HUES6 (cell line): ENCODE data around the gene SMAD5.
A peak's percentile ranks its signal among the peaks of the same experiment; 100 is the strongest.

ENCODE experiments used
- H3K27ac ChIP-seq: 2 replicates; pipeline ENCODE4 v1.7.0; 2013; ENCODE audit warnings: low read depth, mild to moderate bottlenecking, low read length, inconsistent platforms
- H3K27me3 ChIP-seq: 2 replicates; pipeline ENCODE4 v1.6.1; 2013; ENCODE audit warnings: low read length; ENCODE audit not compliant: control insufficient read depth, insufficient read depth
- H3K36me3 ChIP-seq: 2 replicates; pipeline ENCODE4 v1.6.1; 2013; ENCODE audit warnings: low read length; ENCODE audit not compliant: control insufficient read depth, insufficient read depth
- H3K4me1 ChIP-seq: 2 replicates; pipeline ENCODE4 v1.6.1; 2013; ENCODE audit warnings: low read length; ENCODE audit not compliant: control insufficient read depth, insufficient read depth
- H3K4me3 ChIP-seq: 2 replicates; pipeline ENCODE4 v1.5.1; 2013; ENCODE audit warnings: low read depth, low read length
- H3K9ac ChIP-seq: one replicate; pipeline ENCODE4 v1.6.1; 2013; ENCODE audit warnings: mild to moderate bottlenecking, low read length
- H3K9me3 ChIP-seq: 2 replicates; pipeline ENCODE4 v1.6.1; 2013; ENCODE audit warnings: low read depth, low read length; ENCODE audit not compliant: control insufficient read depth, insufficient read depth

SMAD5 gene

DNA sequence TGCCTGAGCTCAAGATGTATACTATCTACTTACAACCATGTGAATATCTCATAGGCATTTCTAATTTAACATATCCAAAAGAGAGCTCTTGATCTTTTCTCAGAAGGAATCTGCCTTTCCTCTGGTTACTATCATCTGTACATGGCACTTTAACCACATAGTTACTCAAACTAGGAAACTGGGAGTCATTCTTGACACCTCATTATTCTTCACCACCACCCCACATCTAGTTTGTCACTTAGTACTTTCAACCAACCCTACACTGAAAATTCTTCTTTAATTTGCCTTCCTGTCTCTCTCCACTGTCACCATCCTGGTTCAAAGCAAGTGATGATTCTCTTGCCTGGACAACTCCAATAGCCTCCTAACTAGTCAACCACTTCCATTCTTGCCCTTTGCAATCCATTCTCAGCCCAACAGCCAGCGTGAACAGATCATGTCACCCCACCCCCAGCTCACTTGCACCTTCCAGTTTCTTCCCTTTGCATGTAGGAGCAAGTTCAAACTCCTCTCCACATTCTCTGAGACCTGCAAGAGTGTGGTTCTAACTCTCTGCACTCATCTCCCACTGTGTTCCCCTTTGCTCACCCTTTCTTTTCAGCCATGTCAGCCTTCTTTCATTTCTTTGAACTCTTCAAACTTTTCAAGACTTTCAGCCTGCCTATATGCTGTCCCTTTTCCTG is 17.3 kb upstream of the SMAD5 start:
- H3K9me3 ChIP-seq, result no peaks in the 10 kb centered on the region
- no peak overlapping the region for H3K9ac ChIP-seq
- no peaks in the 10 kb centered on the region for H3K27me3 ChIP-seq
- no peaks in the 10 kb centered on the region for H3K4me1 ChIP-seq
- H3K4me3 ChIP-seq, result no peak overlapping the region
- H3K27ac ChIP-seq, result no peak overlapping the region
- no peaks in the 10 kb centered on the region for H3K36me3 ChIP-seq

DNA sequence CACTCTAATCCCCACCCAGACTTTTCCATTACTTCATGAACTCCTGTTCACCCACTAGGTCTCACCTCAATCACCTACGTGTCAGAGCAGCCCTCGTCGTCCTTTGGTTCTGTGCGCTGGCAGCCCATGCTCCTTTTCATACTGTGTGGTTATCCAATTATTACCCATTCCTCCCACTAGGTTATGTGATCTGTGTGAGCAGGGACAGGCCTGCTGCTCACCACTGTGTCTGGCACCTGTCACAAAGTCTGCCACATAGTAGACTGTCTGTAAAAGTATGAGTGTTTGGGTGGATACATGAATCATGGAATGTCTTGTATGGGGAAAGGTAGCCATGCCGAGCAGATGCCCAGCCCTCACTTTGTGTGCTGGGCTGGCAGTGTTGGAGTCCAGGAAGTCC is 12.1 kb upstream of the SMAD5 start:
- Histone ChIP-seq H3K4me1 (no peaks in the 10 kb centered on the region), H3K36me3 (no peaks in the 10 kb centered on the region), H3K9me3 (no peaks in the 10 kb centered on the region), H3K27ac (no peak overlapping the region), H3K4me3 (no peak overlapping the region), H3K9ac (no peak overlapping the region), H3K27me3 (no peaks in the 10 kb centered on the region)

DNA sequence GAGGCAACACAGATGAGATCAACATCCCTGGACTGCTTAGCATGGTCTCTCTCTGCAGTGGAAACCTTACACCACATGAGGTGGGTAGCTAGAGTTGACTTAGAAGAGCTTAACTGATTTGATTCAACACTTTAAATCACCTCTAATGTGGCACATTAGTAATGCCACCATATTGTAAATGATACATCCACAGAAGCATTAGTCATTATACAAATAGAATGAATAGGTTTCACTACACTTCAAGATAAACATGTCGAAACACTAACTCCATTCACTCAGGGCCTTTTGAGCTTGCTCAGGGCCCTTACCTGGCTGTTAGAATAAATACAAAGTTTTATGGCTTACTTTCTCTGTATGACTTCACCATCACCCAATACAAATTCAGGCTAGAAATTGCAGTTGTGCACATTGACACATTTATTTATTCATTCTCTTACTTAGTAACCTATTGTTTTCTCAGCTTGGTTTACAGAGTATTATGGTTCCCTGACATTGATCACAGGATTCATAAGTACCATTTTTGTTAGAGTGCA is 9.3 kb upstream of the SMAD5 start:
- H3K4me3 ChIP-seq, result no peak overlapping the region
- H3K9me3 ChIP-seq, result no peaks in the 10 kb centered on the region
- H3K9ac ChIP-seq, result no peak overlapping the region
- no peak overlapping the region for H3K27ac ChIP-seq
- no peaks in the 10 kb centered on the region for H3K4me1 ChIP-seq
- H3K36me3 ChIP-seq, result no peaks in the 10 kb centered on the region
- peaks cover 9% of the 10 kb centered on the region for H3K27me3 ChIP-seq

GRCh38 chr5:136127560-136127959 is 5.1 kb upstream of the SMAD5 start:
- Histone ChIP-seq H3K4me3 (no peak overlapping the region), H3K9me3 (no peaks in the 10 kb centered on the region), H3K4me1 (peaks cover 6% of the 10 kb centered on the region)

DNA sequence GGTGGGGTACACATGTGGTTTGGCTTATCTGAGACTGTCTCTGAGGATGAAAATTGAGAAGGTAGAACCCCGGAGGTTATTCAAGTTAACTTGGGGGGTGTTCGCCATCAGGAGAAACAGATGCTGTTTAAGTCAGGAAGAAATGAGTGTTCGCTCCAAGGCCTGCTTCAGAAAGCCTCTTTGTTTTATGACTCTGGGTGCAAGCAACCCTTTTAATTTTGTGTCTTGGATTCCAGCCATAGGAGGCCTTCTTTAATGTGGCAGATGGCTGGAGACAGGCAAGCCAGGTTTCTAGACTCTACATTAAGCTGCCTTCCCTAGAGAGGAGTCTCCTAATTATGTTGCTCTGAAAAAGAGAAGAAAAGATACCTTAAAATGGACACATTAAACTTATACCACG is 4.2 kb upstream of the SMAD5 start:
- Histone ChIP-seq H3K4me3 (no peak overlapping the region), H3K27me3 (peaks cover 9% of the 10 kb centered on the region), H3K4me1 (peaks cover 6% of the 10 kb centered on the region), H3K9me3 (no peaks in the 10 kb centered on the region), H3K27ac (no peak overlapping the region), H3K36me3 (no peaks in the 10 kb centered on the region), H3K9ac (no peak overlapping the region)

More at GRCh38 chr5:136127560-136127959, 5.1 kb upstream of the SMAD5 start:
- Histone ChIP-seq H3K27ac (no peak overlapping the region), H3K36me3 (no peaks in the 10 kb centered on the region), H3K9ac (no peak overlapping the region), H3K27me3 (peaks cover 9% of the 10 kb centered on the region)

DNA sequence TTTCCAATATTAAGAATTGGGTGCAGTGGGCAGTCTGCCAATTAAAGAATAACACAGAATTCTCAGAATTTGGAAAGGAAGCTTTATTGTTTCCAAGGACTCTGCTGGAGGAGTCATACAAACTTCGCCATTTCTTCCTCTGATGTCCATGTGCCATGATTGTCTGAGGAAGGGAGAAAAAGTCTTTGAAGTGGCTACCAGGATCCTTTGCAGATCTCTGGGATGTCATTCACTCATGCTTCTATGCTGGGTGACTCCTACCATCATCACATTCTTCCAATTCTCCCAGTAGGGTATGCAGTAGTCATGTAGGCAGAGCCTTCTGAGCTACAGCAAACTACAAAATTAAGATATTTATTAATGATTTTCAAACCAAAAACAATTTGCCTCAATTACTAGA is 3.2 kb upstream of the SMAD5 start:
- Histone ChIP-seq H3K9me3 (no peaks in the 10 kb centered on the region), H3K4me3 (no peak overlapping the region), H3K27ac (no peak overlapping the region), H3K36me3 (no peaks in the 10 kb centered on the region), H3K4me1 (peaks cover 8% of the 10 kb centered on the region), H3K27me3 (peaks cover 9% of the 10 kb centered on the region), H3K9ac (no peak overlapping the region)

DNA sequence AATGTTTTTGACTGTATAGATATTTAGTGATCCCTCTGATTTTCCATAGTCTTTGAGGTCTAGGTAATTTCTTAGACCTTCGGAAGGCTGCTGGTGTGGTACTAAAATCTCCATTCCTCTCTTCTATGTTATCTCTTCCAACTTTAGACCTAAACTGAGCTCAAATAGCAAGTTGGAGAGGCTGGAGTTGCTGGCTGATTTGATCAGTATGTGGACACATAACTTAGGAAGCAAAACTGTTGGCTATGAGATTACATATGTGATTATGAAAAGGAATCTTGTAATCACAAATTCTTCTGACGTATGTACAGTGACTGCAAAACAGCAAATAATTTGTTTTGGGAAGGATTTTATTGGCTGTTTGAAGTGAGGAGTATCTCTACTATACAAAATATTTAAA is 2.1 kb upstream of the SMAD5 start:
- no peaks in the 10 kb centered on the region for H3K36me3 ChIP-seq
- no peak overlapping the region for H3K4me3 ChIP-seq
- H3K9ac ChIP-seq, result no peak overlapping the region
- H3K4me1 ChIP-seq, result peaks cover 12% of the 10 kb centered on the region
- peaks cover 9% of the 10 kb centered on the region for H3K27me3 ChIP-seq
- no peaks in the 10 kb centered on the region for H3K9me3 ChIP-seq
- no peak overlapping the region for H3K27ac ChIP-seq

GRCh38 chr5:136132087-136132486 is 558 bp upstream of the SMAD5 start:
- no peaks in the 10 kb centered on the region; the same call in 1 of the 2 replicates for H3K9me3 ChIP-seq
- H3K36me3 ChIP-seq, result no peaks in the 10 kb centered on the region
- peak overlapping the region; percentile 35 for H3K9ac ChIP-seq
- peaks cover 12% of the 10 kb centered on the region for H3K4me1 ChIP-seq
- no peak overlapping the region for H3K27ac ChIP-seq
- H3K4me3 ChIP-seq, result peak overlapping the region; percentile 81
- peaks cover 3% of the 10 kb centered on the region for H3K27me3 ChIP-seq

- Histone ChIP-seq H3K27me3 (no peaks in the 10 kb centered on the region; the same call in 1 of the 2 replicates), H3K4me1 (peaks cover 12% of the 10 kb centered on the region), H3K36me3 (no peaks in the 10 kb centered on the region), H3K9ac (peak overlapping the region; percentile 95), H3K27ac (peak overlapping the region; percentile 91; the same call in 1 of the 2 replicates), H3K4me3 (peak overlapping the region; percentile 81), H3K9me3 (no peaks in the 10 kb centered on the region; the same call in 1 of the 2 replicates)
Observed at GRCh38 chr5:136133222-136133921, 727 bp downstream of the SMAD5 start.

- Histone ChIP-seq H3K27ac (no peak overlapping the region; the same call in 1 of the 2 replicates), H3K4me3 (peak overlapping the region; percentile 81), H3K36me3 (no peaks in the 10 kb centered on the region), H3K4me1 (peaks cover 12% of the 10 kb centered on the region), H3K9me3 (no peaks in the 10 kb centered on the region; the same call in 1 of the 2 replicates), H3K9ac (peak overlapping the region; percentile 95), H3K27me3 (no peaks in the 10 kb centered on the region; the same call in 1 of the 2 replicates)
Observed at GRCh38 chr5:136133922-136134379, 1.3 kb downstream of the SMAD5 start.

DNA sequence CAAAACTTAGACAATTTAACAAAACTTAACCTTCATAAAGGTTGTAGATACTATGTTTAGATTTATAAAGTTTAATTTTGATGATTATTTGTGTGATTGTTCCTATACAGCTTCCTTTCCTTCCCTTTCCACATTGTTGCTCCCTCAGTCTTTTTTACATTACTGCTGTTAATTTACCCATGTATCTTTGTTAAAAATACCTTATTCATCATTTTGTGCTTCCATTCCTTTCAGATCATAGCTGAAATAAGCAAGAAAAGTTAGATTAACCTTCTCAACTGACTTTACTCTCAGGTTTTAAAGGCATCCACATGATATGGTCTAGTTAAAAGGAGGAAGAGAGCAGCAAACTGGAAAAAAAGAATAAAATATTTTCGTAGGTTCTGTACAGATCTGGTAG is 2.0 kb downstream of the SMAD5 start:
- no peaks in the 10 kb centered on the region; the same call in 1 of the 2 replicates for H3K9me3 ChIP-seq
- H3K9ac ChIP-seq, result no peak overlapping the region
- H3K4me3 ChIP-seq, result peak overlapping the region; percentile 81; the same call in 1 of the 2 replicates
- H3K27ac ChIP-seq, result no peak overlapping the region
- no peaks in the 10 kb centered on the region for H3K36me3 ChIP-seq
- H3K27me3 ChIP-seq, result no peaks in the 10 kb centered on the region; the same call in 1 of the 2 replicates
- peaks cover 12% of the 10 kb centered on the region for H3K4me1 ChIP-seq
